ENCODE results near the gene CEACAM16.

Gene CEACAM16

DNA sequence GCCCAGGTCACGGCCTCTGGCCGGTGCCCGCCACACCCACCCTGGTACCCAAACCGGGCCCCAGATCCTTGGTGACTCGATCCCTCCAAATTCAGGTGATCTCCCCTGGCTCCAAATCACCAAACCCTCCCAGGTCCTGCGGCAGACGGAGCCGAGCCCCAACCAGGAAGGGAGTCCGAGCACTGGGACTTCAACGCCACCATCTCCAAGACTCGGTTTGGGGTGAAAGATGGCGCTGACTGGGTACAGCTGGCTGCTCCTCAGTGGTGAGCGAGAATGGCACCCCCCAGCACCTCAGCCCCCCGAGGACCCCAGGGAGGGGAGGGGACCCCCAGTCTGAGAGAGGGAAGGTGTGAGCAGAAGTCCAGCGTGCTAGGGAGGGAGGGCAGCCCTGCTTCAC is 2.3 kb downstream of the CEACAM16 start:
- no peak for TF ChIP-seq CTCF (IDR thresholded peaks at IDR 0.05)

- TF ChIP-seq CTCF (IDR thresholded peaks at IDR 0.05): no peak
These were observed 3.7 kb downstream of the CEACAM16 start for GRCh38 chr19:44702551-44703176.

- no peak for TF ChIP-seq CTCF (IDR thresholded peaks at IDR 0.05)
These were observed 4.6 kb downstream of the CEACAM16 start for GRCh38 chr19:44703336-44704078.

- no peak for TF ChIP-seq CTCF (IDR thresholded peaks at IDR 0.05)
These were observed 6.0 kb downstream of the CEACAM16 start for GRCh38 chr19:44704982-44705381.

- TF ChIP-seq CTCF (IDR thresholded peaks at IDR 0.05): no peak
These were observed 6.6 kb downstream of the CEACAM16 start for GRCh38 chr19:44705502-44706010.

GRCh38 chr19:44706506-44707236 is 7.7 kb downstream of the CEACAM16 start:
- TF ChIP-seq CTCF (IDR thresholded peaks at IDR 0.05): no peak

- no peak for TF ChIP-seq CTCF (IDR thresholded peaks at IDR 0.05)
These were observed 8.8 kb downstream of the CEACAM16 start for GRCh38 chr19:44707794-44708193.

All from LNCAP (cell line).